ENCODE data around the gene PROX1.
A peak's percentile ranks its signal among the peaks of the same experiment; 100 is the strongest.

PROX1 gene

DNA sequence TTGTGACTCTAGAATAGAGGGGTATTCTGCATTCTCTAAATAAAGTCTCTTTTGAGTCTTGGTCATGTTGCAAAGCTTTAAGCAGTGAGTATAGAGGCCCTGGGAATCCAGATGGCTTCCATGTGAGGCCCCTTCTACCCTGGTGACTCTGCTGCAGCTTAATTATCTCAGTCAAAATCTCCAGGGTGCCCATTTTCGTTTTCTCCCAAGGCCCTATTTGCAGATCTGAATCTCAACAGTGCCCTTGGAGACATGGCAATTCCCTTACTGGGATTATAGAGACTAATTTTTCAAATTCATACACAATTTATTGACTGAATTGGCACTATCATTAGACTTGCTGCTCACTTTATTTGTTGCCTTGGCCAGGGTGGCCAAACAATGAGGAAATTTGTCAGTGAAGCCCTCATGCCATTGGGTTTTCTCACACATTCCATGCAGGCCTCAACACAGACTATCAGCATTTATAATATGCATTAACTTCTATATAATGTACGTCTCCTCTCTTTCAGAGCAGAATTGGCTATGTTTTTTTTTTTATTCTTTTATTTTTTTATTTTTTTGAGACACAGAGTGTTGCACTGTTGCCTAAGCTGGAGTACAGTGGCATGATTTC is 35.1 kb downstream of the PROX1 start:
- no peak for DNase-seq (ENCODE audit: low spot score)

DNA sequence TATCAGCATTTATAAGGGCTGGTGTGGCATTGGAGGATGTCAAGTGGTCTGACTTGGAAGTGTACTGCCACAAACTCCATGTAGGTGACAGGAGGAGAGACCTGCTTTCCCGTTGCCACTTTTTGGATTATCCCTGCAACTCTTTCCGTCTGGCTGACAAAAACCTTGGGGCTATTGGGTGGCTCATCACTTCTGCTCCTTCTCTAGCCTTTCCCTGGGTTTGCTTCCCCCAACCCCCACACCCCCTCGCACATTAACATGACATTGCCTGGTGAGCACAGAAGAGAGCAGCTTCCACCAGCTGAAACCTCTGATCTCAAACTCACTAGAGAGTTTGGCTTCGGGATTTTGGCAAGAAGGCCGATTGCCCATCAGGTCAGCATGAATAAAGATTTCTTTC is 39.2 kb downstream of the PROX1 start:
- no peak for DNase-seq (ENCODE audit: low spot score)

DNA sequence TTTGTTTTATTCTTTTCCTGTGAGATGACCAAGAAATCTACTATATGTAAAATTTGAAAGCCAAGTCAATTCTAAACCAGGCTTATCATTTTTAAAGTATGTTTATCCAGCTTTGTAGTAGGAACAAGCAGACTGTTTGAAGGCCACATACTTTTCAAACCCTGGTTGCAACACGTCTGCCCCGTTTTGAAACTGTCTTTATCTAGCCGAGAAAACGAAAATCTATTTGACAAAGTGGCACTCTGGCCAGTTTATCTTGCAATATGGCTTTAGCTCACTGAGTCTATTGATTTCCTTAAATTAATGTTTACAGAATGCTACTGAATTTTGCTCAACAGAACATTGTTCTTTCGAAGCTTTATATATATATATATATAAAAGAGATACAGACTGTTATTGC is 39.7 kb downstream of the PROX1 start:
- no peak for DNase-seq (ENCODE audit: low spot score)

DNA sequence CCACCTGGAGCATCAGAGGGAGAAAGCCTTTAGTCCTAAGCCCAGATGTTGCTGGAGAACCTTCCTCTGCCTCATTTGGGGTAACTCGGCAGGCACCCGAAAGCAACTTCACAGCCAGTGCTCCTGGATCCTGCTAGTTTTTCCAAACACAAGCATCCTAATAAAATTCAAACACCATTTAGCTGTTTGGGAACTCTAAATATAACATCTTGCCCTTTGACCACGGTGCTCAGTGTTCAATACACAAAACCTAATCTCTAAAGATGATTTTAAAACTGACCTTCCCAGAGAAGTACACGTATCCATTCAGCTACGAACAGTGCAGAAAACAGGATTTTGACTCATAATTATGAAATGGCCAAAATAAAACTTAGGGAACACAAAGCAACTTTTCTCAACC is 40.3 kb downstream of the PROX1 start:
- DNase-seq (ENCODE audit: low spot score), result no peak

DNA sequence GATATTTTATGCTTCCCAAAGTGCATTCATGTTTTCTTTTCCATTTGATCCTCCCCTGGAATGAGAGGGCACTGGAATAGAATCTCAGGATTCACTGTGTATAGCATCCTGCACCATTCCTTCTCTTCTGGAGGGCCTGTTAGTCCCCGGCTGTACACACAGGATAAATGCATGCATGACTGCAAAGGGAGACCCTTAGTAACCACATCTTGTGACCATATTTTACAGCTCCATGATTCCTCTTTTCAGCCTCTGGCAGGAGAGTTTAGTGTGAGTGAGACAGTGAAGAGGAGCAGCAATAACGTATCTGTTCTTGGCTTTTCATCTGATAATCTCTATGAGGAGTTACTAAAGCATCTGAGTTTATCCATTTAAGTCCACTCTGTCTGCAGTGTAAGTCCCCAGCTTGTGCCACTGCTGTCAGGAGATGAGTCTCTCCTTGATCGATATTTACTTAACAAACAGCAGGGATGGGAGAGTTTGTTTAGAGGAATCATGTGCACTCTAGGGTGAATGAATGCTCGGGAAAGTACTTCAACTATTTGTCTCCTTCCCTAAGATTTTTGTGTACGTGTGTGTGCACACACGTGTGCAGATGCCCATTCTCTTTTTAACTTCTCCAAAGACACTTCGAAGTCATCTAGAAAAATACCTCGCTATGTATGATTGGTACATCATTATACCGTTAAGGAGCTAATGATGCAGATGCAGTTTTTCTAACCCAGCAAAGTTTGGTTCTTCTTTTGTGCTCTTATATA is 41.1 kb downstream of the PROX1 start:
- no peak for DNase-seq (ENCODE audit: low spot score)

DNA sequence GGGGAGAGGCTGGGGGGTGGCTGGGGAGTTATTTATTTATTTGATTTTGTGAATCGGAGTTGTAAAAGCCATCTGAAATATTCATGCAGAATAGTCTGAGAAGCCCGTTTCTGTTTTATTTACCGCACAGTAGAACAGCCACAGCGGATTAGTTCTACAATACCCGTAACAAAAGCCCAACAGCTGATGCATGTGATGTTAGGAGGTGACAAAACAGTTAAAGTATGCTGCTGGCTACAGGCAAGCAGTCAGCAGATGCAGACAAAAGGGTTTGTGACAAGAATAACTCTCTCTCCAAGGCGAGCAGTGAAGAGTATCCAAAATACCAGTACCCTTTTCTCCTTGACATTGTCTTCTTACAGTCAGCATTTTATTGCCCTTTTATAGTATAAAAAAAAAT is 42.0 kb downstream of the PROX1 start:
- DNase-seq (ENCODE audit: low spot score), result peak; percentile 67

DNA sequence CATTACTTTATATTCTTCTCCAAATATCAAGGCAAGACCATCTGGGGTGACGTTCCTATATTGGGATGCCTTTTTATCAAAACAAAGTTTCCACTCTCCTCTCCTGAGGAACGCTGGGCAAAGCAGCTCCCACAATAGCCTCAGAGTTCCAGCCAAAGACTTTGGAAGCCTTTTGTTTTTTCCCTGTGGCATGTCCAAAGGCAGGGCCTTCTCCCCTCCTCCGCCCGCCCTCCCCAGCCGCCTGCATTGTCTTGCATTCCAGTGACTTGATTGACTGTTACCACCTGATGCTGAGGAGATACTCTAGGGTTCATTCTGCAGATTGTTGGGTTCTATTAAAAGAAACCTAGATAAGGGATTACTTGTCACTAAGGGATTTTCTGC is 43.5 kb downstream of the PROX1 start:
- DNase-seq (ENCODE audit: low spot score), result no peak

DNA sequence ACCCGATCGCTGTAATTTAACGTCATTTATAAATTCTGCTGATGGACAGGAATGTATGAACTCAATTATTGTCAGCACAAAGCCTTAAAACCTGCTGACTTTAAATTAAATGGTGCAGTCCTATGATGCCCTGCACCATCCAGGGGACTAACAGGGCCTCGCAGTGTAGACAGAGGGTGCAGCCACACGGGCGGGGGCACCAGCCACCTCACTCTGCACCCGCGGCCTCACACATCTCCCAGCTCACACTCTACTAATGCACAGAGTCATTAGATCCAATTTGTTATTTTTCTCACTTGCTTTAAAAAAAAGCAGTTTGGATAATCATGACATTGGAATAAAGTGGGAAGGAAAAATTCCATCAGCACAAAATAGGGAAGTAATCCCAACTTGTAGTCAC is 49.7 kb downstream of the PROX1 start:
- DNase-seq (ENCODE audit: low spot score), result no peak

DNA sequence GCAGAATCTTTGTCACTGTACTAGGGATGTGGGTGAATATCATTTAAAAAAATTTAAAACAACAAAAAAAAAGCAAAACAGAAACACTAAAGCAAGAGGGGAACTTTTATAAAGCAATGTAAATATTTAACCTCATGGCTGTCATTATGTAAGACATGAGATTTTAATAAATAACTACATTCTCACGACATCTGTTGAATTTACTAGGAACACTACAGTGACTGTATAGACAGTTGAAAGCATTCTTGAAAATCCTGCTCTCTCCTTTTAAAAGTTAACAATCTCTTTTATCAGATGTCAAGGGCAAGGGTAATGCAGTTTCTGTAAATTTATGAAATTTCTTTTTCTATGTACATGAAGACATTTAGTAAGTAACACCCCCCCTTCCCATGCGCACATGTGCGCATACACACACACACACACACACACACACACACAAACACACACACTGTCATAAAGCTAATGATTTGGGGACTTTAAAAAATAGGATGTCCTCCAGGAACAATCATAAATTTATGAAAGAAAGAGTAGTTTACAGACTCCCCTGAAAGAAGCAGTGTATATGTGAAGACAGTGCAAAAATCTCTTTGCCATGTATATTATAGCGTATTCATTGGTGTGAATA is 51.7 kb downstream of the PROX1 start:
- no peak for DNase-seq (ENCODE audit: low spot score)

DNA sequence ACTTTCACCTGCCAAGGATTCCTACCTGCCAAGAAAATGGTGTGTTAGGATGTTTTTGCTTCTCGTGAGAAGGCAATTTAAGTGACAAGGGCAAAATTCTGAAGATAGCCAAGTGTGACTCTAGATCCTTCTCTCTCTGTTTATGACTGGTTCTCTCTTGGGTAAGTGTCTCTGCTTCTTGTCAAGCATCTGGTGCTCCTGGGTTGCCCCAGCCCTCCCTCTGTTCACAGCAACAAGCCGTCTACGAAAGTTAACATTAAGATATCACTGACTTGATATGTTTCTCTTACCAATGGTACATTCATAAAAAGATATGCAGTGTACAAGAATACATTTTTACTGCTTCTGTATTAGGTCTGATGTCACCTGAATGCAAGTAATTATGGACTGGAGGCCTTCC is 55.4 kb downstream of the PROX1 start:
- no peak for DNase-seq (ENCODE audit: low spot score)

DNA sequence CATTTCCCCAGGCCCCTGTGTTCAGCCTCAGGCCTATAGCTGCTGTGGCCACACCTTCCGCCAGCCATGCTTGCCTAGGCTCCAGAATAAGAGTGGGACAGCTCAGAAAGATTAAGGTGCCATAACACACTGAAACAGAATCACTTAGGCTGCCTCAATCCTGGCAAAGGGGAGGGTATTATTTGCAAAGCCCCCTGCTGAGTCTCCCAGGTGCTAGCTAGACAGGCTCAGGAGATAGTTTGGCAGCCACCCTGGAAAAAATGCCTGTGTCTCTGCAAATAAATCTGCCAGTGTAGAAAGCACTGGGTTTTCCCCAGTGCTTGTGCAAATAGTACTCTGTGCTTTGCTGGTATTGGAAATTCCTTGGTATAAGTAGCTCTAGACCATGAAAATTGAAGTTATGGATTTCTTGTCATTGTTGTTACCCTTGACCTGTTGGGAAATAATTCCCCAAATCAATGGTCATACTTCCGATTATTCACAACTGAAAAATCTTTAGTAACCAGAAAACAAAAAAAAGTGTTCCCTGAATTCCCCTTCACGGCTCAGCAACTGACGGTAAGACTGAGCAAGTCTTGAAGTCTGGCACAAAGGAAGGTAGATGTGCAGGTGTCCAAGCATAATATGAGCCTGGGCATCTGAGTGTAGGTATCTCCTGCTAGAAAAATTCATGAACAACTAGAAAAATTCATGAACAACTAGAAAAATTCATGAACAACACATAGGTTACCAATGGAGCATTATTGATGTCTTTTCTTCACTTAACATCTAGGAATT is 56.9 kb downstream of the PROX1 start:
- DNase-seq (ENCODE audit: low spot score), result no peak

DNA sequence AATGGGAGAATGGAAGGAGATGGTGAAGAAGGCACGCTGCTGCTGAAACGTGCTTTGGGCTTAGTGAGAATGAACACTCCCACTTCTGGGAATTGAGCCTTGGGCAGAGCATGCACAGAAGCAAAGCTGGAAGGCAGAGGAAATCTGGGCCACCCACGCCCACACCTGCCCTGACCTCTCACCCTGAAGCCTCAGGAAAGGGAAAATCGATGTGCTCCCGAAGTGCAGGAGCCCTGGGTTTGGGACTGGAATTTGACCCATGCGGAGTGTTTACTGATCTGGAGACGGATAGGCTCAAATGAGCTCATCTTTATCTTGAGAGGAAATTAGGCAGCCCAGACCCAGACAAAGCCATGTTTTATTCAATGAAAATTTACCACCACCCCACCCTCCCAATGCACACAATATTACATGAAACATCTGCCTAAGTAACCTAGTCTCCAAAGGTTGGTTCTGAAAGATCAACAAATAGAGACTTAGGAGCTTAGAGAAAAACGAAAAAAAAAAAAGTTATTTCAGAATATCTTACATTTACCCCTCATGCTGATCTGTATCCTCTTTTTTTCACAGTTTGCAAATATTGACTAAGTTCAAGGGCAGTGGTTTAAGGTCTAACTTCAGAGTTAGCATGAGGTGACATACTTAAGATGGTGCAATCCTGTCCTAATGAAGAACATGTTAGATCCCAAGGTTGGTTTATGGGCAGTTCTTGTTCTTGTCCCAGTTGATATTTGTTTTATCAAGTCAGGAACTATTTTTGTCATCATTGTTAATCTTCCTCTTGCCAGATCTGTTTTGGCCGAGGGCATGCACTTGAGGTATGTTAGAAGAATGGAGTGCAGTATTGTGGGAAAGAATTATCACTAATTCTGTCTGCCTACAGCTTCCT is 63.0 kb downstream of the PROX1 start:
- DNase-seq (ENCODE audit: low spot score), result no peak

DNA sequence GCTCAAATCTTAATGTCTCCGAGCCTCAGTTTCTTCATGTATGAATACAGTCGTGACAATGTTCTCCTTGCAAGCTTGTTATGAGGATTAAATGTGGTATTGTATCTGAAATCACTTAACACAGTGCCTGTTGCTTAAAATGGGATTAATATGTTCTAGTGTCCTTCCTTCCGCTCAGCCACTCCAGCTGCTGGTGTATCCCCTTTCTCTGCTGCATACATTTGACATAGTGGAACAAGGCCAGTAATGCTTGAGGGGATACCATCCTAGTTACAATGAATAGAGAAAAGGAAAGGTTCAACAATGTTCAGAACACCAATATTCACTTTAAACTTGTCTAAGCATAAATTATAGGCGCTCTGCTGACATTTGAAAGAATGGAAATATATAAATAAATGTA is 64.0 kb downstream of the PROX1 start:
- DNase-seq (ENCODE audit: low spot score), result no peak

DNA sequence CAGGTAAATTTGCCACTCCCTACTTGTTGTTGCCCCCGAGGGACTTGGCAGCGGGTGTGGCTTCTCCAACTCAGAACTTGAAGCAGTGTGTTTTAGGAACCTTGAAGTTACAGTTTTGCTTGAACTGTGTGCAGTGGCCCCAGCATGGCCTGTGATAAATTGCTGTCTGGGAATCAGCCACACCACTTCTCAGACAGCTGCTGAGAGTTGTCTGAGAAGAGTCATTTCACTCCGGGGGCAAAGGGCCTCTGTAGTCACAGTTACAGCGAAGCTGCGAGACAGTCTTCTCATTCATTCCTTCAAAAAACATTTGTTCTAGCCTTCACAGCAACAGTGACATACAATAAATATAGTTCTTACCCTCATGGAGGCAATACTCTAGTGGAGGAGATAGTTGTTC is 70.3 kb downstream of the PROX1 start:
- no peak for DNase-seq (ENCODE audit: low spot score)

DNA sequence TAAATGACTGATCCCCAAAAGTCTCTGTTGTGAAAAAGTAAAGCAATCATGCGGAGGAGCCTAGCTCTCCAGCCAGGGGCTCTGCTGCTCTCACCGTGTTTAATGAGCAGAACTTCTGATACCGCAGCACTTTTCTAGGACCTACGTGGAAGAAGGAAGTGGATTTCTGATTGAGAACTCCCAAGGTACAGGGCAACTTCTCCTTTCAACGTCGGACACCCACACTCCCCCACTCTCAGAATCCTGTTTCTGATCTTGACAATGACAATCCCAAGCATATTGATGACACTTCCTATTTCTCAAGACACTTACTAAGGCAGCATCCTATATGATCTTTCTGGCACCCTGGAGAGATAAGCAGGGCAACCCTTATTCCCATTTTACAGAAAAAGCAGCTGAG is 78.4 kb downstream of the PROX1 start:
- no peak for DNase-seq (ENCODE audit: low spot score)

DNA sequence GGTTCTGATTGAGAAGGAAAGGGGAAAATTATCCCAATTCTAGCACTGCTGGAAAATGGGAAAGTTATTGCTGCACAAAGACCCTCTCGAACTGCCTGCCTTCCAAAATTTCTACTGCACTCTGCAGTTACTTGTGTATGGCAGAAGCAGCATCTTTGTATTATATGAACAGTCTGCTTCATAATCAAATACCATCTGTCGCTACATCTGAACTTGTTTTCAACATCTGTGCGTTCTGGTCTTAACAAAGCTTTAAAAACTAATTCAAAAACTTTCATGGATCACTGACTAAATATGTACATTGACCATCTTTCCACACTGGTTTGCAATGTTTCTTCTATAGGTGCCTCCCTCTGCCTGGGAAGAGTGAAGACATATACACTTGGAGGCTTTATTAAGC is 79.2 kb downstream of the PROX1 start:
- peak; percentile 31 for DNase-seq (ENCODE audit: low spot score)

DNA sequence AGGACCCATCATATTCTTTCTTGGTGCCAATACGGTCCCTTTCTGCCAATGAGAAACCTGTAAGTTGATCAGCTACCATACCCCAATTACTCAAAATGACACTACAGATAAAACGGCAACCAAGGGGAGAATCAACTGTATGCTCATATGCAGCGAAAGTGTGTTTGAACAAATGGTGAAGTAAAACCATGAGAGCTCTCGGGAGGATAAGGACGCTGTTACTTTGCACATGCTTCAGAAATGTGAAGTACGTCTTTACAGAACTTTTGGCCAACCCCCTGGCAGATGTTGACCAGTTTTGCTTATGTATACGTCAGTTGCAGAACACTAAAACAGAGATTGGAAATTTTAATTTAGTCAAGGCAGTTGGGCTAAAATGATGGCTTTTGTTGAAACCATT is 79.6 kb downstream of the PROX1 start:
- no peak for DNase-seq (ENCODE audit: low spot score)

DNA sequence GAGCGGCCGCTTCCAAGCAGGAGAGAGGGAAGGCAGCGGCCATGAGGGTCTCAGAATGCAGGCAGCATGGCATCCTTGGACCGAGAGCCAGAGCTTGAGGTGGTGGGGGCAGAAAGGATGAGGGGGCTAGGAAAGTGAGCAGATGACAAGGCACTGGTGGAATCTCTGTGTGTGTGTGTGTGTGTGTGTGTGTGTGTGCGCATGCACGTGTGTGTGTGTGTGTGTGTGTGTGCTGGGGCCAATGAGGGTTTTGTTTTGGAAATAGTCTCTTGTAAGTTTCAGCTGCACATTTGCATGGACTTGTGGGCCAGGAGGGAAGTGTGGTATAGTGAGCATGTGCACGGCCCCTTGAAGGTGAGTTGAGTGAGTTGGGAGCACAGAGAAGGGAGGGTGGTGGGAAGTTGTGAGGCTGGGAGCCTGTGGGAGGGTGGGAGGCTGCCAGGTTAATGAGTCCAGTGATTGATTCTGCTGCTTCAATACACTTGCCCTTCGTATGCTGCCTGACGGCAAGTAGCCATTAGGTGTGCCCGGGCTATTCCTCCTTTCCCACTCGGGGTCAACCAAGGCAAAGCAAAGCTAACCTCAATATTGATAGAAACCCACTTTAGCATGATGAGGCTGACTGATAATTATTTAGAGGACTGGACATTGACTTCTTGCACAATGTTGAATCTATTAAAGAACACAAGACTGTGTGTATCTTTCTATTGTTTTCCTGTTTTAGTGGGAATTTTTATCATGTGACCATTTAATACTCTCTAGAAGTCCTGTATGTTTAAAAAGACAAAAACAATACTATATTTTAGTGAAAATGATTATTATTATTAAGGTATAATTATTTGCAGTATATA is 80.3 kb downstream of the PROX1 start:
- DNase-seq (ENCODE audit: low spot score), result no peak

DNA sequence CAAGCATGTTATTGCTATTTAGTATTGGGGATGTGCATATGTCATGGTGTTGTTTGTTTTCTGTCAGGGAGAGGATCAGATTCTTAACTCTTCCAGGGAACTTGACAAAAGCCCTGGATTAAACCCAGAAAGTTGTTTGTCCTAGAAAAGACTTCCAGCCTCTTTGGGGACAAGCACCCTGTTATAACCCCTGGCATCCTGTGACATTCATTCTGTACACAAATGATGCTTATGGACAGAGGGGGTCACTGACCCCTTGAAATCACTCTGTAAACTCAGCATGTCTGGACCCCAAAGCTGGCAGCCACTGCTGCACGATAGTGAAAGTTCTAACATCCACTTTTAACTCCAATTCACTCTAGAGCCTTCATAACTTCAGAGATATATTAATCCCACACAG is 81.2 kb downstream of the PROX1 start:
- no peak for DNase-seq (ENCODE audit: low spot score)

DNA sequence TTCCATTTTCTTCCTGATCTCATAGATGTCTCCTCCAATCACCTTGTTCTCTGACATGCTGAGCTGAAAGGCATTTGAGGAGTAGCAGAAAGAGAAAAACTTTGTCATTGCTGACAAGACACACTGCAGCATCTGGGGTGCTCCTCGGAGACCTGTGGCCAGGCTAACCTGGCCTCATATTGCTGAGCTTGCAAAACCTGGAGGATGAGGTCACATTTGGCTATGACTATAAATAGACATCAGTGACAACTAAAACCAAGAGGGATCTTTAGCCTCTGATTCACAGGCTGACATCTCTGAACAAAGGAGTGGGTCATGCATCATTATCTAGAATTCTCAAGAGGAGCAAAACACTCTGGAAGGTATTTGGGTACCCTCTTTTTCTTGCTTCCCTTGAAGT is 83.7 kb downstream of the PROX1 start:
- DNase-seq (ENCODE audit: low spot score), result no peak

Measured in Ammon's horn (tissue), 1 donor.